ENCODE measurements around the gene NDUFV2.

Gene NDUFV2

GRCh38 chr18:9136315-9137155 is 34.0 kb downstream of the NDUFV2 start, which contains the start of gene ANKRD12:
Gene ANKRD12 (plus strand): TSS chr18:9136781. CDS start chr18:9182433, 45,652 bp downstream.
- peak; percentile 99 for DNase-seq (ENCODE audit: low spot score)
- H3K9me3 Mint-ChIP-seq, result no peaks in the 10 kb centered on the region
- H3K4me3 Mint-ChIP-seq, result peak within 1 kb of the TSS; percentile 96
- peak within 1 kb of the TSS; percentile 99 for H3K27ac Mint-ChIP-seq
- H3K4me1 Mint-ChIP-seq (ENCODE audit: low read depth), result peaks cover 50% of the 10 kb centered on the region
- peaks cover 2% of the 10 kb centered on the region for H3K27me3 Mint-ChIP-seq (ENCODE audit: low read depth)
- H3K36me3 Mint-ChIP-seq (ENCODE audit: low read depth), result peaks cover 47% of the 10 kb centered on the region

- DNase-seq (ENCODE audit: low spot score), result peak; percentile 80
- Mint-ChIP-seq H3K36me3 (ENCODE audit: low read depth) (peaks cover 41% of the 10 kb centered on the region), H3K9me3 (no peaks in the 10 kb centered on the region), H3K27ac (peak overlapping the region; percentile 94), H3K4me3 (peak overlapping the region; percentile 83), H3K27me3 (ENCODE audit: low read depth) (peaks cover 2% of the 10 kb centered on the region), H3K4me1 (ENCODE audit: low read depth) (peaks cover 59% of the 10 kb centered on the region)
These were observed 34.9 kb downstream of the NDUFV2 start for GRCh38 chr18:9137168-9138066.

GRCh38 chr18:9139400-9140039 is 37.0 kb downstream of the NDUFV2 start:
- peaks cover 2% of the 10 kb centered on the region for H3K27me3 Mint-ChIP-seq (ENCODE audit: low read depth)

GRCh38 chr18:9140381-9140780 is 37.9 kb downstream of the NDUFV2 start:
- Mint-ChIP-seq H3K9me3 (no peaks in the 10 kb centered on the region), H3K4me3 (peak overlapping the region; percentile 83), H3K27me3 (ENCODE audit: low read depth) (peaks cover 2% of the 10 kb centered on the region), H3K36me3 (ENCODE audit: low read depth) (peaks cover 31% of the 10 kb centered on the region), H3K4me1 (ENCODE audit: low read depth) (peaks cover 60% of the 10 kb centered on the region), H3K27ac (peak overlapping the region; percentile 85)
- DNase-seq (ENCODE audit: low spot score), result no peak

More at GRCh38 chr18:9139400-9140039, 37.0 kb downstream of the NDUFV2 start:
- peak overlapping the region; percentile 85 for H3K27ac Mint-ChIP-seq
- peaks cover 32% of the 10 kb centered on the region for H3K36me3 Mint-ChIP-seq (ENCODE audit: low read depth)
- peaks cover 59% of the 10 kb centered on the region for H3K4me1 Mint-ChIP-seq (ENCODE audit: low read depth)
- H3K9me3 Mint-ChIP-seq, result no peaks in the 10 kb centered on the region
- no peak for DNase-seq (ENCODE audit: low spot score)
- peak overlapping the region; percentile 83 for H3K4me3 Mint-ChIP-seq

GRCh38 chr18:9140984-9141383 is 38.5 kb downstream of the NDUFV2 start:
- Mint-ChIP-seq H3K27ac (peak overlapping the region; percentile 85), H3K4me1 (ENCODE audit: low read depth) (peaks cover 61% of the 10 kb centered on the region), H3K9me3 (no peaks in the 10 kb centered on the region), H3K36me3 (ENCODE audit: low read depth) (peaks cover 28% of the 10 kb centered on the region), H3K27me3 (ENCODE audit: low read depth) (peaks cover 2% of the 10 kb centered on the region), H3K4me3 (peak overlapping the region; percentile 83)
- no peak for DNase-seq (ENCODE audit: low spot score)

- no peaks in the 10 kb centered on the region for H3K27me3 Mint-ChIP-seq (ENCODE audit: low read depth)
- peak overlapping the region; percentile 63 for H3K27ac Mint-ChIP-seq
- H3K36me3 Mint-ChIP-seq (ENCODE audit: low read depth), result peaks cover 13% of the 10 kb centered on the region
- H3K4me3 Mint-ChIP-seq, result no peak overlapping the region
- H3K9me3 Mint-ChIP-seq, result no peaks in the 10 kb centered on the region
- peaks cover 65% of the 10 kb centered on the region for H3K4me1 Mint-ChIP-seq (ENCODE audit: low read depth)
- no peak for DNase-seq (ENCODE audit: low spot score)
These were observed 43.7 kb downstream of the NDUFV2 start for GRCh38 chr18:9146224-9146623.

GRCh38 chr18:9147440-9148202 is 45.1 kb downstream of the NDUFV2 start:
- DNase-seq (ENCODE audit: low spot score), result no peak
- peaks cover 57% of the 10 kb centered on the region for H3K4me1 Mint-ChIP-seq (ENCODE audit: low read depth)
- H3K27ac Mint-ChIP-seq, result peak overlapping the region; percentile 94
- H3K9me3 Mint-ChIP-seq, result no peaks in the 10 kb centered on the region
- H3K27me3 Mint-ChIP-seq (ENCODE audit: low read depth), result no peaks in the 10 kb centered on the region
- H3K4me3 Mint-ChIP-seq, result peak overlapping the region; percentile 78
- peaks cover 9% of the 10 kb centered on the region for H3K36me3 Mint-ChIP-seq (ENCODE audit: low read depth)

- DNase-seq (ENCODE audit: low spot score), result no peak
- Mint-ChIP-seq H3K9me3 (no peaks in the 10 kb centered on the region), H3K36me3 (ENCODE audit: low read depth) (peaks cover 8% of the 10 kb centered on the region), H3K4me3 (no peak overlapping the region), H3K27me3 (ENCODE audit: low read depth) (no peaks in the 10 kb centered on the region), H3K27ac (peak overlapping the region; percentile 94), H3K4me1 (ENCODE audit: low read depth) (peaks cover 60% of the 10 kb centered on the region)
These were observed 45.7 kb downstream of the NDUFV2 start for GRCh38 chr18:9148203-9148552.

GRCh38 chr18:9150121-9150520 is 47.6 kb downstream of the NDUFV2 start:
- Mint-ChIP-seq H3K9me3 (no peaks in the 10 kb centered on the region), H3K4me3 (no peak overlapping the region), H3K27ac (no peak overlapping the region), H3K27me3 (ENCODE audit: low read depth) (no peaks in the 10 kb centered on the region), H3K36me3 (ENCODE audit: low read depth) (peaks cover 14% of the 10 kb centered on the region), H3K4me1 (ENCODE audit: low read depth) (peaks cover 56% of the 10 kb centered on the region)
- no peak for DNase-seq (ENCODE audit: low spot score)

GRCh38 chr18:9153256-9153655 is 50.8 kb downstream of the NDUFV2 start:
- DNase-seq (ENCODE audit: low spot score), result no peak
- H3K9me3 Mint-ChIP-seq, result no peaks in the 10 kb centered on the region
- H3K4me3 Mint-ChIP-seq, result no peak overlapping the region
- no peaks in the 10 kb centered on the region for H3K27me3 Mint-ChIP-seq (ENCODE audit: low read depth)
- peaks cover 23% of the 10 kb centered on the region for H3K36me3 Mint-ChIP-seq (ENCODE audit: low read depth)
- H3K4me1 Mint-ChIP-seq (ENCODE audit: low read depth), result peaks cover 50% of the 10 kb centered on the region
- no peak overlapping the region for H3K27ac Mint-ChIP-seq

- Mint-ChIP-seq H3K27me3 (ENCODE audit: low read depth) (no peaks in the 10 kb centered on the region), H3K9me3 (no peaks in the 10 kb centered on the region), H3K27ac (peak overlapping the region; percentile 62), H3K4me3 (peak overlapping the region; percentile 11), H3K4me1 (ENCODE audit: low read depth) (peaks cover 46% of the 10 kb centered on the region), H3K36me3 (ENCODE audit: low read depth) (peaks cover 32% of the 10 kb centered on the region)
- DNase-seq (ENCODE audit: low spot score), result no peak
These were observed 54.2 kb downstream of the NDUFV2 start for GRCh38 chr18:9156604-9157249.

GRCh38 chr18:9157806-9158205 is 55.3 kb downstream of the NDUFV2 start:
- Mint-ChIP-seq H3K4me3 (peak overlapping the region; percentile 25), H3K36me3 (ENCODE audit: low read depth) (peaks cover 42% of the 10 kb centered on the region), H3K9me3 (peaks cover 9% of the 10 kb centered on the region), H3K27ac (peak overlapping the region; percentile 42), H3K4me1 (ENCODE audit: low read depth) (peaks cover 41% of the 10 kb centered on the region), H3K27me3 (ENCODE audit: low read depth) (no peaks in the 10 kb centered on the region)
- DNase-seq (ENCODE audit: low spot score), result no peak

- DNase-seq (ENCODE audit: low spot score), result no peak
- peaks cover 34% of the 10 kb centered on the region for H3K4me1 Mint-ChIP-seq (ENCODE audit: low read depth)
- H3K9me3 Mint-ChIP-seq, result peaks cover 31% of the 10 kb centered on the region
- peaks cover 55% of the 10 kb centered on the region for H3K36me3 Mint-ChIP-seq (ENCODE audit: low read depth)
- no peak overlapping the region for H3K4me3 Mint-ChIP-seq
- H3K27me3 Mint-ChIP-seq (ENCODE audit: low read depth), result no peaks in the 10 kb centered on the region
- no peak overlapping the region for H3K27ac Mint-ChIP-seq
These were observed 57.5 kb downstream of the NDUFV2 start for GRCh38 chr18:9160014-9160413.

Measured in T-helper 2 cell treated with Interferon-gamma antibody and Interleukin-4, amounts not matched to agents 5 μg/mL and 100 μg/mL, for 36 hours (primary cell).